WTC11 (cell line): Measurements from ENCODE around the gene CCDC180. TPM values are rescaled to one million over a fixed set of nuclear protein-coding genes. Genes with fewer than 3 reads are reported as not detected.
A peak's percentile ranks its signal among the peaks of the same experiment; 100 is the strongest.

ENCODE experiments used
- ATAC-seq: fragments of 200-7000 bp; cut with Tn5 transposase; 2 replicates; pipeline ENCODE4 v1.10.0; 2021; ENCODE audit warnings: mild to moderate bottlenecking, moderate library complexity
- CTCF ChIA-PET: fragments of 300-600 bp; sonication (Branson Sonifier 250); formaldehyde crosslinking; loops from one replicate; lab custom pipeline; 2021; ENCODE audit warnings: antibody characterized with exemption; lab: Charles Lee
- POLR2A ChIA-PET: fragments of 350-600 bp; sonication (Branson Sonifier 250); formaldehyde crosslinking; loops from one replicate; lab custom pipeline; 2021; ENCODE audit warnings: antibody characterized with exemption; lab: Charles Lee
- DNase-seq: peaks from one replicate; pipeline ENCODE4 v3.0.0; 2021; ENCODE audit warnings: low spot score
- H3K27ac Mint-ChIP-seq: 2 replicates; pipeline ENCODE4 v1.8.0; 2021; ENCODE audit warnings: mixed read lengths
- H3K27me3 Mint-ChIP-seq: 2 replicates; pipeline ENCODE4 v1.8.0; 2021; ENCODE audit warnings: low read depth, mild to moderate bottlenecking, moderate library complexity, mixed read lengths
- H3K36me3 Mint-ChIP-seq: 2 replicates; pipeline ENCODE4 v1.8.0; 2021; ENCODE audit warnings: mixed read lengths
- H3K4me1 Mint-ChIP-seq: 2 replicates; pipeline ENCODE4 v1.8.0; 2022; ENCODE audit warnings: mixed read lengths
- H3K4me3 Mint-ChIP-seq: 2 replicates; pipeline ENCODE4 v1.8.0; 2021; ENCODE audit warnings: mild to moderate bottlenecking, moderate library complexity, mixed read lengths
- H3K9me3 Mint-ChIP-seq: 2 replicates; pipeline ENCODE4 v1.8.0; 2021; ENCODE audit warnings: mixed read lengths
- CREB1 ChIP-seq: sonication (generic); formaldehyde crosslinking; IDR thresholded peaks from 2 replicates; pipeline ENCODE4 v1.8.0; 2023; ENCODE audit warnings: mild to moderate bottlenecking, missing genetic modification reagents
- E2F1 ChIP-seq: sonication (generic); formaldehyde crosslinking; IDR thresholded peaks from 2 replicates; pipeline ENCODE4 v1.8.0; 2022; ENCODE audit warnings: mild to moderate bottlenecking, missing genetic modification reagents
- E2F4 ChIP-seq: sonication (generic); formaldehyde crosslinking; IDR thresholded peaks from 2 replicates; pipeline ENCODE4 v1.8.1; 2022; ENCODE audit warnings: low read depth, mild to moderate bottlenecking, moderate library complexity, missing genetic modification reagents, borderline replicate concordance
- ETV6 ChIP-seq: sonication (generic); formaldehyde crosslinking; IDR thresholded peaks from 2 replicates; pipeline ENCODE4 v1.8.1; 2022; ENCODE audit warnings: mild to moderate bottlenecking, missing genetic modification reagents
- FOXP1 ChIP-seq: sonication (generic); formaldehyde crosslinking; IDR thresholded peaks from 2 replicates; pipeline ENCODE4 v1.8.0; 2022; ENCODE audit warnings: missing genetic modification reagents, mild to moderate bottlenecking, moderate library complexity, borderline replicate concordance
- GRHL2 ChIP-seq: fragments of 250-450 bp; sonication (Bioruptor Pico); IDR thresholded peaks from 2 replicates; pipeline ENCODE4 v1.8.0; 2022; ENCODE audit warnings: mild to moderate bottlenecking, moderate library complexity; ENCODE audit not compliant: insufficient replicate concordance, severe bottlenecking
- HMGA2 ChIP-seq: fragments of 250-450 bp; sonication (Bioruptor Pico); IDR thresholded peaks from 2 replicates; pipeline ENCODE4 v1.4.0; 2021; ENCODE audit warnings: mild to moderate bottlenecking, moderate library complexity
- MAX ChIP-seq: sonication (generic); formaldehyde crosslinking; IDR thresholded peaks from 2 replicates; pipeline ENCODE4 v1.8.0; 2022; ENCODE audit warnings: mild to moderate bottlenecking, missing genetic modification reagents
- NR2C2 ChIP-seq: sonication (generic); formaldehyde crosslinking; IDR thresholded peaks from 2 replicates; pipeline ENCODE4 v1.8.0; 2022; ENCODE audit warnings: mild to moderate bottlenecking, missing genetic modification reagents
- STAT6 ChIP-seq: sonication (generic); formaldehyde crosslinking; conservative IDR thresholded peaks from 2 replicates; pipeline ENCODE4 v1.8.1; 2023; ENCODE audit warnings: mild to moderate bottlenecking, low read depth, missing genetic modification reagents, moderate library complexity
- USF1 ChIP-seq: sonication (generic); formaldehyde crosslinking; IDR thresholded peaks from 2 replicates; pipeline ENCODE4 v1.8.0; 2022; ENCODE audit warnings: mild to moderate bottlenecking, missing genetic modification reagents
- USF2 ChIP-seq: sonication (generic); formaldehyde crosslinking; IDR thresholded peaks from 2 replicates; pipeline ENCODE4 v1.8.1; 2023; ENCODE audit warnings: mild to moderate bottlenecking, missing genetic modification reagents, moderate library complexity
- ZMAT4 ChIP-seq: fragments of 250-450 bp; sonication (Bioruptor Pico); IDR thresholded peaks from 2 replicates; pipeline ENCODE4 v1.9.0; 2021; ENCODE audit warnings: mild to moderate bottlenecking
- ZNF121 ChIP-seq: sonication (generic); formaldehyde crosslinking; IDR thresholded peaks from 2 replicates; pipeline ENCODE4 v1.8.0; 2023; ENCODE audit warnings: missing genetic modification reagents
- ZNF219 ChIP-seq: sonication (generic); formaldehyde crosslinking; IDR thresholded peaks from 2 replicates; pipeline ENCODE4 v1.8.0; 2023; ENCODE audit warnings: missing genetic modification reagents, mild to moderate bottlenecking, borderline replicate concordance
- ZNF232 ChIP-seq: sonication (generic); formaldehyde crosslinking; IDR thresholded peaks from 2 replicates; pipeline ENCODE4 v1.8.0; 2022; ENCODE audit warnings: mild to moderate bottlenecking, missing genetic modification reagents
- ZNF396 ChIP-seq: fragments of 250-450 bp; sonication (Bioruptor Pico); IDR thresholded peaks from 2 replicates; pipeline ENCODE4 v1.8.0; 2021; ENCODE audit warnings: mild to moderate bottlenecking, moderate library complexity, borderline replicate concordance
- ZNF423 ChIP-seq: fragments of 250-450 bp; sonication (Bioruptor Pico); IDR thresholded peaks from 2 replicates; pipeline ENCODE4 v2.1.2; 2022; ENCODE audit warnings: mild to moderate bottlenecking, moderate library complexity
- total RNA-seq: library from RNA; stranded (reverse); gene quantifications from 3 replicates; pipeline ENCODE4 v1.2.3, GENCODE V29; 2021

The CCDC180 gene
- total RNA-seq, 1 experiment from 2014 or later, result 6.5 TPM

GRCh38 chr9:97276310-97276852 is 31.1 kb upstream of the CCDC180 start:
- Mint-ChIP-seq H3K9me3 (no peaks in the 10 kb centered on the region), H3K27me3 (no peaks in the 10 kb centered on the region), H3K36me3 (peaks cover 30% of the 10 kb centered on the region), H3K4me1 (peaks cover 38% of the 10 kb centered on the region), H3K27ac (peak overlapping the region; percentile 75), H3K4me3 (no peak overlapping the region)
- POLR2A ChIA-PET, result interaction anchor here (1.4 kb wide), 1 partner anchor 38 kb away, joined by 4 read pairs; no protein-coding TSS in a partner anchor
- CTCF ChIA-PET, result interaction anchor here (1.0 kb wide), 1 partner anchor 11 kb away, joined by 3 read pairs; no protein-coding TSS in a partner anchor
- TF ChIP-seq STAT6 (no peak), E2F1 (no peak), FOXP1 (CRISPR knock-in tag) (no peak), ZNF121 (no peak), ETV6 (0 out of 2 replicates have a peak, but pooled peaks have one; percentile 50), MAX (peak; percentile 38; the same call in 1 of the 2 replicates), ZNF396 (no peak), E2F4 (CRISPR knock-in tag) (no peak), CREB1 (CRISPR knock-in tag) (no peak), NR2C2 (CRISPR knock-in tag) (0 out of 2 replicates have a peak, but pooled peaks have one; percentile 22), ZNF423 (CRISPR knock-in tag) (peak; percentile 97)
- peak; percentile 81 for ATAC-seq
- DNase-seq, result peak; percentile 23

- H3K36me3 Mint-ChIP-seq, result peaks cover 43% of the 10 kb centered on the region
- ATAC-seq (no peak), DNase-seq (no peak)
- H3K4me3 Mint-ChIP-seq, result no peak overlapping the region
- H3K27ac Mint-ChIP-seq, result 0 out of 2 replicates have a peak overlapping the region, but pooled peaks have one; percentile 14
- peaks cover 26% of the 10 kb centered on the region for H3K4me1 Mint-ChIP-seq
- POLR2A ChIA-PET, result no interaction called here
- H3K9me3 Mint-ChIP-seq, result no peaks in the 10 kb centered on the region
- TF ChIP-seq ZNF396 (no peak), GRHL2 (no peak), USF2 (CRISPR knock-in tag) (peak; percentile 50; the same call in 1 of the 2 replicates), ZMAT4 (CRISPR knock-in tag) (no peak), ZNF219 (CRISPR knock-in tag) (no peak), CREB1 (CRISPR knock-in tag) (no peak), USF1 (CRISPR knock-in tag) (peak; percentile 24; the same call in 1 of the 2 replicates), HMGA2 (no peak), ZNF232 (CRISPR knock-in tag) (no peak)
- CTCF ChIA-PET, result no interaction called here
- no peaks in the 10 kb centered on the region for H3K27me3 Mint-ChIP-seq
Observed at GRCh38 chr9:97277953-97278352, 29.5 kb upstream of the CCDC180 start.
